Stimulated activated CD4-positive, alpha-beta T cell treated with anti-CD3 and anti-CD28 coated beads, Interleukin-15, amount 100 ng/mL, for 24 hours (primary cell): ENCODE measurements around the gene HOXD12.

Experiments
- DNase-seq: peaks from one replicate; pipeline ENCODE4 v3.0.0-alpha.2; 2020

Gene HOXD12

GRCh38 chr2:176099728-176100546 lies at the start of gene HOXD12:
Gene HOXD12 (plus strand): TSS chr2:176099795. CDS start chr2:176099802, 7 bp downstream.
- no peak for DNase-seq

- DNase-seq = no peak
These were observed 43.2 kb upstream of the HOXD12 start for GRCh38 chr2:176056406-176056805.

GRCh38 chr2:176063958-176064357 lies 35.6 kb upstream of the HOXD12 start:
- no peak for DNase-seq

GRCh38 chr2:176066645-176067588 lies 32.7 kb upstream of the HOXD12 start:
- no peak for DNase-seq

- DNase-seq = no peak
These were observed 31.8 kb upstream of the HOXD12 start for GRCh38 chr2:176067589-176068418.

GRCh38 chr2:176068419-176068832 lies 31.2 kb upstream of the HOXD12 start:
- DNase-seq = no peak

- DNase-seq = no peak
These were observed 28.0 kb upstream of the HOXD12 start for GRCh38 chr2:176071330-176072291.

- DNase-seq = no peak
These were observed 27.3 kb upstream of the HOXD12 start for GRCh38 chr2:176072292-176072669.

GRCh38 chr2:176072951-176073904 lies 26.4 kb upstream of the HOXD12 start:
- DNase-seq = no peak

- no peak for DNase-seq
These were observed 24.6 kb upstream of the HOXD12 start for GRCh38 chr2:176074919-176075425.

GRCh38 chr2:176075481-176075880 lies 24.1 kb upstream of the HOXD12 start:
- DNase-seq = no peak

- no peak for DNase-seq
These were observed 23.5 kb upstream of the HOXD12 start for GRCh38 chr2:176076063-176076462.

GRCh38 chr2:176076796-176077195 lies 22.8 kb upstream of the HOXD12 start:
- no peak for DNase-seq

- no peak for DNase-seq
These were observed 20.9 kb upstream of the HOXD12 start for GRCh38 chr2:176078541-176079284.

GRCh38 chr2:176079285-176079830 lies 20.2 kb upstream of the HOXD12 start:
- no peak for DNase-seq

- DNase-seq = peak; percentile 46
These were observed 19.6 kb upstream of the HOXD12 start for GRCh38 chr2:176079831-176080539.

- DNase-seq = peak; percentile 42
These were observed 18.8 kb upstream of the HOXD12 start for GRCh38 chr2:176080540-176081375.
